ENCODE measurements around the gene OR4B1. TPM values are rescaled to one million over a fixed set of nuclear protein-coding genes. Genes with fewer than 3 reads are reported as not detected.

Gene OR4B1
- polyA plus RNA-seq, 3 donors = not detected

GRCh38 chr11:48180627-48181026 lies 36.0 kb upstream of the OR4B1 start:
- peaks cover 0 to 2% of the 10 kb centered on the region in 2 donors for H3K27me3 ChIP-seq (ENCODE audit: control insufficient read depth in 2 of 2, insufficient read depth in 2 of 2, low read length in 2 of 2)
- H3K4me1 ChIP-seq (ENCODE audit: control insufficient read depth in 1 of 2, insufficient read depth in 2 of 2, low read length in 2 of 2) = no peaks in the 10 kb centered on the region
- no peaks in the 10 kb centered on the region for H3K36me3 ChIP-seq (replicated peaks in 1 of 2; ENCODE audit: control insufficient read depth in 1 of 2, insufficient read depth in 2 of 2, low read length in 2 of 2)
- H4K20me1 ChIP-seq (ENCODE audit: insufficient read depth, low read length) = no peaks in the 10 kb centered on the region
- intact Hi-C loops (cut with micrococcal nuclease) = no loop called here
- no peak overlapping the region for H3K4me3 ChIP-seq (replicated peaks in 1 of 3; ENCODE audit: low read depth in 2 of 3, low read length in 3 of 3)
- Mint-ChIP-seq H3K4me3 (no peak overlapping the region), H3K4me1 (no peaks in the 10 kb centered on the region), H3K9me3 (peaks cover 0 to 1% (median 0%) of the 10 kb centered on the region in 7 donors), H3K27ac (no peak overlapping the region), H3K27me3 (ENCODE audit: low read depth in 3 of 3) (peaks cover 6 to 11% (median 10%) of the 10 kb centered on the region in 3 donors), H3K36me3 (no peaks in the 10 kb centered on the region)
- H3K9me3 ChIP-seq (replicated peaks in 1 of 2; ENCODE audit: control insufficient read depth in 1 of 2, insufficient read depth in 1 of 2, low read length in 2 of 2) = no peaks in the 10 kb centered on the region
- no peak overlapping the region for H3K27ac ChIP-seq (ENCODE audit: low read depth in 1 of 2, low read length in 2 of 2)
- H2AFZ ChIP-seq (ENCODE audit: insufficient read depth, low read depth, low read length, poor library complexity, severe bottlenecking) = no peak overlapping the region
- TF ChIP-seq CTCF (IDR thresholded peaks at IDR 0.05) = no peak
- DNase-seq = no peak
- H3K9ac ChIP-seq (ENCODE audit: insufficient read depth, low read length, poor library complexity, severe bottlenecking) = no peak overlapping the region
- H3K4me2 ChIP-seq (replicated peaks; ENCODE audit: extremely low read depth, low read length, poor library complexity, severe bottlenecking) = no peak overlapping the region
- WGBS (ENCODE audit: insufficient coverage) = 84% methylated on average over 6 of the region's 6 CpGs
- no peaks in the 10 kb centered on the region for H3K79me2 ChIP-seq (ENCODE audit: insufficient read depth, low read length)

- TF ChIP-seq CTCF (IDR thresholded peaks at IDR 0.05) = no peak
- H3K27me3 Mint-ChIP-seq (ENCODE audit: low read depth in 3 of 3) = peaks cover 4 to 10% (median 5%) of the 10 kb centered on the region in 3 donors
- Histone ChIP-seq H3K9ac (ENCODE audit: insufficient read depth, low read length, poor library complexity, severe bottlenecking) (no peak overlapping the region), H3K4me1 (ENCODE audit: control insufficient read depth in 1 of 2, insufficient read depth in 2 of 2, low read length in 2 of 2) (no peaks in the 10 kb centered on the region), H3K27me3 (ENCODE audit: control insufficient read depth in 2 of 2, insufficient read depth in 2 of 2, low read length in 2 of 2) (peaks cover 0 to 2% of the 10 kb centered on the region in 2 donors), H4K20me1 (ENCODE audit: insufficient read depth, low read length) (no peaks in the 10 kb centered on the region), H3K4me3 (replicated peaks in 1 of 3; ENCODE audit: low read depth in 2 of 3, low read length in 3 of 3) (no peak overlapping the region), H3K9me3 (replicated peaks in 1 of 2; ENCODE audit: control insufficient read depth in 1 of 2, insufficient read depth in 1 of 2, low read length in 2 of 2) (no peaks in the 10 kb centered on the region), H3K79me2 (ENCODE audit: insufficient read depth, low read length) (no peaks in the 10 kb centered on the region), H3K27ac (ENCODE audit: low read depth in 1 of 2, low read length in 2 of 2) (no peak overlapping the region), H3K36me3 (replicated peaks in 1 of 2; ENCODE audit: control insufficient read depth in 1 of 2, insufficient read depth in 2 of 2, low read length in 2 of 2) (no peaks in the 10 kb centered on the region), H2AFZ (ENCODE audit: insufficient read depth, low read depth, low read length, poor library complexity, severe bottlenecking) (no peak overlapping the region), H3K4me2 (replicated peaks; ENCODE audit: extremely low read depth, low read length, poor library complexity, severe bottlenecking) (no peak overlapping the region)
- H3K4me1 Mint-ChIP-seq = no peaks in the 10 kb centered on the region
- H3K27ac Mint-ChIP-seq = no peak overlapping the region
- intact Hi-C loops (cut with micrococcal nuclease) = no loop called here
- H3K9me3 Mint-ChIP-seq = peaks cover 0 to 6% (median 3%) of the 10 kb centered on the region in 7 donors
- H3K4me3 Mint-ChIP-seq = no peak overlapping the region
- DNase-seq = no peak
- WGBS (ENCODE audit: insufficient coverage) = 89% methylated on average over 3 of the region's 4 CpGs
- H3K36me3 Mint-ChIP-seq = no peaks in the 10 kb centered on the region
Measured at GRCh38 chr11:48182860-48183526, 33.6 kb upstream of the OR4B1 start.

Data from CD14-positive monocyte (primary cell).